DMS153 (cell line): ENCODE results near the gene XAGE1B.
"Not testable (repeated sequence)": the region's sequence is repeated elsewhere in the genome, so short reads cannot be mapped to it uniquely, and the experiment has no call there.

ENCODE experiments used
- DNase-seq: peaks from one replicate; lab custom pipeline; 2025; lab: John Stamatoyannopoulos, UW

The XAGE1B gene

GRCh38 chrX:52516987-52517325 lies at the start of gene XAGE1B:
Gene XAGE1B (minus strand): TSS chrX:52517063. CDS start chrX:52515527, 1,536 bp downstream.
- not testable (repeated sequence) for DNase-seq

GRCh38 chrX:52563105-52563504 lies 46.2 kb upstream of the XAGE1B start:
- no peak for DNase-seq

GRCh38 chrX:52558140-52558539 lies 41.3 kb upstream of the XAGE1B start:
- no peak for DNase-seq

DNA sequence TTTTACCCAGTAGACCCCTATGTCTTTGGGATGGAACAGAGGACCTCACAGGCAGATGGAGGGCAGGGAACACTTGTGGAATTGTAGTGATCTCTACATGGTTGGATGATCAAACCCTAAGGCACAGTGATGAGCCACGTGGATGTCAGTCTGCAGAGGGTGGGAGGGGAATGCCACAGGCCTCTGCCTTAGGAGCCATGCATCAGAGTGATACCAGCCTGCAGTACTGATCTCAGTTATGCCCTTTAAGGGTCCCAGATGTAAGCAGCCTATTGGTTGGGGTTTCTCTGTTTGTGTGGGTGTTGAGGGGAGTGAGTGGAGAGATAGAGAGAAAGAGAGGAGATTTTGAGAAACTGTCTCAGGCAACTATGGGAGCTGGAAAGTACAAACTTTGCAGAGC lies 39.9 kb upstream of the XAGE1B start:
- no peak for DNase-seq

DNA sequence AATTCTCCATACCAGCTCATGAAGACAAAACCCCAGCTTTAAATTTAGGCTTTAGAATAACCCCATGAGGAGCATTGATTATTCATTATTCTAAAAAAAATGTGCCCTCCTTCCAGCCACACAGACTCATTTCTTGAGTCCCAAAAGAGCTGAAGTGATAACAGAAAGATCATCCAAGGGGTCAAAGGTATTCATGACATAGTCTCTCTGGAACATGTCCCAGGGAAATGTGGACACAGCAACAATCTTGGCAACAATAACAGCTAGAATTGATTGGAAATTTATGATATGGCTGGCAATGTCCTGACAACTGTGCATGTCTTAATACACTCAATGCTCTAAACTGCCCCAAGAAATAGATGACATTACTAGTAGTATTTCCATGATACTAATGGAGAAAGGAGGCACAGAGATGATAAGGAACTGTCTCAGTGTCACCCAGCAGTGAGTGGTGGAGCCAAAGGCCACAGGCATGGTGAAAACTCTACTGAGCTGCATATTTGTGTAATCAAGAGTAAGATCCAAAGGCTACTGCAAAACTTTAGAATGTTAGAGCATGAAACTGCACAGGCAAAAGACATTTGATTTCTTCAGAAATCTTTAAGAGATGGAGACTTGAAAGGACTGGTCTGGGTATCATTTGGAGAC lies 37.3 kb upstream of the XAGE1B start:
- DNase-seq: no peak

DNA sequence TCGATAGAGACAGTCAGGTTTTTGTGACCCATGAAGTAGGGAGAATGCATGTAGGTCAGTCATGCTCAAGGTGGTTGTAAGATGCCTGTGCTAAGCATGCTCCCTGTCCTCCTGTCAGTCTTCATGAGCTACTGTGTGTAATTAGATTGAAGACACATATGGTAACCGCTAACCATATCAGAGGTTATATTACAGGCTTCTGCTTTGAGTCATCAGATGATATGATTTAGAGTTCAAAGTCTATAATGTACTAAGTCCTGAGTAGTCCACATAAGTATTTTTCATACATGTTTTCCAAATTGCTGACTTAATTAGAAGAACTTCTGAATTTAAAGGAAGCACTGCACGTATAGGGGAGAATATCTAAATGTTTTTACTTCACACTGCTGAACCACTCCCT lies 31.9 kb upstream of the XAGE1B start:
- DNase-seq: not testable (repeated sequence)

GRCh38 chrX:52544147-52544840 lies 27.4 kb upstream of the XAGE1B start:
- DNase-seq: no peak

- no peak for DNase-seq
These were observed 25.4 kb upstream of the XAGE1B start for GRCh38 chrX:52542311-52542710.

GRCh38 chrX:52541051-52541450 lies 24.2 kb upstream of the XAGE1B start:
- not testable (repeated sequence) for DNase-seq

GRCh38 chrX:52516110-52516986 lies 515 bp downstream of the XAGE1B start:
- not testable (repeated sequence) for DNase-seq

DNA sequence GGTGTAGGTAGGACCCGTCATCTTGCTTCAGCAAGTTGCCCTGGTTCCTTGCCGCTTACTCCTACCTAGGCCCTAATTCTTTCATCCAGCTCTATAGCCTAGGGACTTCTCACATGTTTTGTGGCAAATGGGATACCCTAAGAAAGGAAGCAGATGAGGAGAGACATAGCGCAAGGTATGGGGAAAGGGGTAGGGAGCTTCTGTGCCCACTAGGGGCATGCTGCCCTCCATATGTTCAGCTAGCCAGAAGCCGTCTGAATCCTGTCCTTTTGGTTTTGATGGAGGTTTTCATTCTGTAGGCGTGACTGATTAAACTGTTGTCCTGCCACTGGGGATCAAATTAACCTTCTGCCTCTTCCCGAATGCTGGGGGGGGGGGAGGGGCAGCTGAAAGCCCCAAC lies 5.7 kb downstream of the XAGE1B start:
- not testable (repeated sequence) for DNase-seq

GRCh38 chrX:52509916-52510315 lies 6.9 kb downstream of the XAGE1B start:
- DNase-seq: no peak

DNA sequence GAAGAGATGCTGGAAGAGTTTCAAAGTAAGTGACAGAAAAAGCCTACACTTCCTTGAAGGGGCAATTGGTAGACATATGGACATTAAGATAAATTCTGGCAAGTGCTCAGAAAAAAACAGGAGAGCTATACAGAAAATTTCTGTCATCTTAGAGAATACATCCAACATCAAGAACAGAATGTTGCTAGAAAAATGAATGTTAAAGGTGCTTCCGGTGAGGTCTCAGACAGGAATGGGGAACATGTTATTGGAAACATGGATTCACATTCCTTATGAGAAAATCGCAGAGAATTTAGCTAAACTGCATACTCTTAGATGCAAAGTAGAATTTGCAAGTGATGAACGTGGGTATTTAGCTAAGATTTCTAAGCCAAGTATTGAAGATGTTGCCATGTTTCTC lies 9.5 kb downstream of the XAGE1B start:
- no peak for DNase-seq

DNA sequence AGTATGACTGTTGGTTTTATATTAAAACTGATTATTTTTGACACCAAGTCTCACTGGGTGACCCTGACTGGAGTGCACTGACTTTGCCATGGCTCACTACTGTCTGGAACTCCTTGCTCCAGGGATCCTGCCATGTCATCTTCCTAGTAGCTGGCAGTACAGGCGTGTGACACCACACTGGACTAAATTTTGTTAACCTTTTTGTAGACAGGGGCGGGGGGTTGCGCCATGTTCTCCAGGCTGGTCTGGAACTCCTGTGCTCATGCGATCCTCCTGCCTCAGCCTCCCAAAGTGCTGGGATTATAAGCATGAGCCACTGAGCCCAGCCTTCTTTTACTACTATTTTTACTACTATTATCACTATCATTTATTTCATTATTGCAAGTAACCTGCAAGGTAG lies 12.3 kb downstream of the XAGE1B start:
- no peak for DNase-seq

GRCh38 chrX:52501362-52501761 lies 15.5 kb downstream of the XAGE1B start:
- DNase-seq: not testable (repeated sequence)

DNA sequence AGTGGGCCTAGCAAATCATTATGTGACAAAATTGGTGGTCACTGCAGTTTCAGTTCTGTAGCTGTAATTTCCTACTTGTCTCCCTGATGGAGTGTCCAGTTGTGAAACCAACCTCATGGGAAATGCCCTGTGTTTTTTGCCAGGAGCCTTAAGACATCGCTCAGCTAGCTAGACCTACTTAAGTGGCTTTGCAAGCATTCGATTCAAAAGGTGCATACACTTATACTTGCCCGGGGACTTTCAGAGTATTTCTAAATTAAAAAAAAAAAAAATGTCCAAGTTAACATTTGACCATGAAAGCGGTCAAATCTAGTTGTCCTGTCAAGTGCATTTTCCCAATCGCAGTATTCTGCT lies 20.5 kb downstream of the XAGE1B start:
- DNase-seq: not testable (repeated sequence)

GRCh38 chrX:52495545-52496418 lies 21.1 kb downstream of the XAGE1B start, which contains the start of gene XAGE1A:
Gene XAGE1A (plus strand): TSS chrX:52495808. CDS start chrX:52497362, 1,554 bp downstream.
- DNase-seq: not testable (repeated sequence)

GRCh38 chrX:52471301-52471700 lies 45.6 kb downstream of the XAGE1B start:
- DNase-seq: not testable (repeated sequence)
